H1 (cell line): ENCODE results near the gene GLO1.

Experiments used
- CTCF ChIP-seq, 3 experiments: IDR thresholded peaks; 1 replicate in 2 of 3; 2 replicates in 1 of 3; pipeline versions ENCODE4 v1.5.1 to v1.6.1; 2011; ENCODE audit warnings: low read length in 3 of 3, mild to moderate bottlenecking in 3 of 3, inconsistent platforms in 2 of 3, low read depth in 1 of 3, moderate library complexity in 1 of 3; ENCODE audit not compliant: insufficient read depth in 1 of 3; ENCODE audit errors: control extremely low read depth in 1 of 3
- EGR1 ChIP-seq: IDR thresholded peaks from 2 replicates; pipeline ENCODE4 v1.6.1; 2011; ENCODE audit warnings: low read depth, low read length, borderline replicate concordance
- EZH2 ChIP-seq: fragments of 200-600 bp; sonication (generic); IDR thresholded peaks from 2 replicates; pipeline ENCODE4 v1.7.1; 2012; ENCODE audit warnings: low read depth, mild to moderate bottlenecking, moderate library complexity, low read length, inconsistent platforms; ENCODE audit not compliant: severe bottlenecking
- GABPA ChIP-seq: IDR thresholded peaks from 2 replicates; pipeline ENCODE4 v1.6.1; 2011; ENCODE audit warnings: mild to moderate bottlenecking, low read length, moderate library complexity, borderline replicate concordance; ENCODE audit not compliant: insufficient read depth
- GTF2F1 ChIP-seq: IDR thresholded peaks from 2 replicates; pipeline ENCODE4 v1.6.1; 2012; ENCODE audit warnings: low read depth, low read length, improper control_type of control experiment, borderline replicate concordance
- JUN ChIP-seq: IDR thresholded peaks from 2 replicates; pipeline ENCODE4 v1.6.1; 2011; ENCODE audit warnings: low read depth, mild to moderate bottlenecking, improper control_type of control experiment, low read length
- POLR2A ChIP-seq, 2 experiments: IDR thresholded peaks; 1 replicate in 1 of 2; 2 replicates in 1 of 2; pipeline ENCODE4 v1.6.1; 2011; ENCODE audit warnings: low read depth in 2 of 2, low read length in 2 of 2, mild to moderate bottlenecking in 2 of 2; ENCODE audit errors: control extremely low read depth in 1 of 2
- SP1 ChIP-seq: IDR thresholded peaks from 2 replicates; pipeline ENCODE4 v1.6.1; 2011; ENCODE audit warnings: low read depth, low read length
- USF2 ChIP-seq: IDR thresholded peaks from 2 replicates; pipeline ENCODE4 v1.6.1; 2011; ENCODE audit warnings: low read length, improper control_type of control experiment
- YY1 ChIP-seq: IDR thresholded peaks from 2 replicates; pipeline ENCODE4 v1.6.1; 2011; ENCODE audit warnings: low read depth, mild to moderate bottlenecking, low read length

DNA sequence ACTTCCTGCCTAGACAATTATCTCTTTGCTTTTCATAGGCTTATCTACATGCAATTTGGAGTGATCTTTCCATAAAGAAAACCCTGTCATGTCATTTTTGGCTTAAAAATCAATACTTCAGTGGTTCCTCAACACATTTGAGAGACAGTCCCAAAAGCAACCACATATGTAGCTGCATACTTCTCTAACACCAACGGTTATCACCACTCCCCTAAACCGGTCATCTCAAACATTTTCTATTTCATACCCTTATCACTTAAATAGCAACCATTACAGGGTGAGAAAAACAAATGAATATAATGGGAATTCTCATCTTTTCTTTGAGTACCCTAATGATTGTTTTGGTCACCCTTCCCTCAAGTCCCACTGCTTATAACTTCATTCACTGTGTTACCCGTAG, 5.1 kb downstream of the GLO1 start:
- TF ChIP-seq CTCF (IDR thresholded peaks at IDR 0.05; ENCODE audit: control extremely low read depth in 1 of 3, insufficient read depth in 1 of 3, low read depth in 1 of 3, low read length in 3 of 3) (no peak), USF2 (no peak), SP1 (no peak), EZH2 (no peak), EGR1 (no peak), JUN (no peak), GABPA (no peak), YY1 (no peak), GTF2F1 (no peak), POLR2A (IDR thresholded peaks at IDR 0.05; ENCODE audit: control extremely low read depth in 1 of 2, low read depth in 2 of 2, low read length in 2 of 2) (no peak)
